ENCODE measurements around the gene KCNMA1.

Gene KCNMA1

DNA sequence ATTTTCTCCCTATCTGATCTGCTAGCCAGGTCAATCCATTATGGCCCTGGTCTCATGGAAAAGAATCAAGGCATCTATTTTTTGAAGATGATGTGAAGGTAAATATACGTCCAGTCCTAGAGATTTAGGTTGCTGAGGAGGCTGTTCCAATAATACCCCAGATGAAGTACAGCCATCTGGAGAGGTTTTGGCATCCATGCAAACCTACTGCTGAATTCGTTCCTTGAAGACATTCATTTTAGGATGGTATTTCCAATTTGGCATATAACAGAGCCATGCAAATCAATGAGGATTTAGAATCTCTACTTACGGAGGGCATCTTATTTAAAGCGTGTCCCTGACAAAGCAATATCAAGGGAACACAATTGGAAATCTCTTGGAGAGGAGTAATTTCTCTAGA lies 465.5 kb downstream of the KCNMA1 start:
- Histone ChIP-seq H3K9me3 (ENCODE audit: low read length) (no peaks in the 10 kb centered on the region), H3K27me3 (ENCODE audit: insufficient read depth, low read length) (no peaks in the 10 kb centered on the region), H3K36me3 (ENCODE audit: insufficient read depth, low read length) (no peaks in the 10 kb centered on the region), H3K4me1 (ENCODE audit: insufficient read depth, low read length) (no peaks in the 10 kb centered on the region), H2AFZ (ENCODE audit: low read depth, low read length) (no peak overlapping the region), H3K4me3 (ENCODE audit: low read length) (no peak overlapping the region)

DNA sequence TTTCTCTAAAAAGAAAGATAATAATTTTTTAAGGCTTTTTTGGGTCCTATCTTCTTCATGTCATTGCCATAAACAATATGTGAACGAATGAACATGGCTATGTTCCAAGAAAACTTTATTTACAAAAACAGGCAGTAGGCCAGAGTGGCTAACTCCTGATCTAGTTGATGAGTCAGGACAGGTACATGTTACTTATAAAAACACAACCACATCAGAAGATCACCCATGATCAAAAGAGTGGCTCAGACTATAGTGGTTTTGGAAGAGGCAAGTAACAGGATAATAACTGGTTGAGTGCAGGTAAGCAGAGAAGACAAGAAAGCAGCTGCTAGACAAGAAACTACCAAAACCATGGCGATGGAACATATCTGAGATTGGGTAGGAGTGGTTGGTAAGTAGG lies 468.7 kb downstream of the KCNMA1 start:
- Histone ChIP-seq H3K9me3 (ENCODE audit: low read length) (no peaks in the 10 kb centered on the region), H3K4me1 (ENCODE audit: insufficient read depth, low read length) (no peaks in the 10 kb centered on the region), H3K27me3 (ENCODE audit: insufficient read depth, low read length) (no peaks in the 10 kb centered on the region), H3K4me3 (ENCODE audit: low read length) (no peak overlapping the region), H3K36me3 (ENCODE audit: insufficient read depth, low read length) (no peaks in the 10 kb centered on the region), H2AFZ (ENCODE audit: low read depth, low read length) (no peak overlapping the region)

DNA sequence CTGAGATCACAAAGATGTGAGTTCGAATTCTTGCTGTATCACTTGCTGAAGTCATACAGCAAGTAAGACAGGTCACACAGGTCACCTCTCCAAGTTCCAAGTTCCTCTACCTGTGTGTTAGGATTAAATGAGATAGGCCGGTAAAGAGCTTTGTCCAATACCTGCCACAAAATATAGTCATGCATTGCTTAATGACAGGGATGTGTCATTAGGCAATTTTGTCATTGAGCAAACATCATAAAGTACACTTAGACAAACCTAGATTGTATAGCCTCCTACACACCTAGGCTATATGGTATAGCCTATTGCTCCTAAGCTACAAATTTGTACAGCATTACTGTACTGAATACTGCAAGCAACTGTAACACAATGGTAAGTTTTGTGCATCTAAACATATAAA lies 469.4 kb downstream of the KCNMA1 start:
- Histone ChIP-seq H3K9me3 (ENCODE audit: low read length) (no peaks in the 10 kb centered on the region), H3K4me3 (ENCODE audit: low read length) (no peak overlapping the region), H3K4me1 (ENCODE audit: insufficient read depth, low read length) (no peaks in the 10 kb centered on the region), H2AFZ (ENCODE audit: low read depth, low read length) (no peak overlapping the region), H3K36me3 (ENCODE audit: insufficient read depth, low read length) (no peaks in the 10 kb centered on the region), H3K27me3 (ENCODE audit: insufficient read depth, low read length) (no peaks in the 10 kb centered on the region)

DNA sequence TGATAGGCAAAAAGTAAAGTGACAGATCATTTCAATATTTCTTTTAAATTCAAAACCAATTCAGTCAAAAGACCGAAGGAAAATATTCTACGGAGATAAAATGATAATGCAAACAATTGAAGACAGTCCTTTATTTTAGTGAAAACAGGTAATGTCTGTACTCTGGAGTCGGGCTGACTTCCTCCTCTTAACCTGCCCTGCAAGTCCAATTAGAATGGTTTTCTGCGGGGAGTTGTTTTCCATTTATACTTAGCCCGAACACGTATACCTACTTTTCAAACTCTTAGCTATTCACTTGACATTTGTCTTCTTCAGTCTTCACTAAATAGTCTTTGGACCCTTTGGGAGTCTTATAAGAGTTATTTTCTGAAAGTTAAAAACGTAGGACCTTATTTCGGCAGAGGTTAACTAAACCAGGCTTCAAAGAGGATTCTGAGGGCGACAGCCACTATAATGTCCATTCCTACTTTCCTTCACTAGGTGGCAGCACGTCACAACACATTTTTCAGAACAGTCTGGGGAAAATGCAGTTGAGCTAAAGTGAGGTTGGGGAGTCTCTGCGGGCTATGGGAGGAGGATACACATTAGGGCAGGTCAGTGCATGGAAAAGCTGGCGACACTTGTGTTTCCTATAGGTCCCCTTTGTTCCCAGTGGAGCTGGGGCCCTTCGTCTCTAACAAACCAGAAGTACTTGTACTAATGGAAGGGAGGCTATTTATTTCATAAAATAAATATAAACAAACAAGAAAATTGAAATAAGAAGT lies 472.0 kb downstream of the KCNMA1 start:
- H3K4me3 ChIP-seq (ENCODE audit: low read length): no peak overlapping the region
- no peaks in the 10 kb centered on the region for H3K9me3 ChIP-seq (ENCODE audit: low read length)
- H3K4me1 ChIP-seq (ENCODE audit: insufficient read depth, low read length): no peaks in the 10 kb centered on the region
- no peak overlapping the region for H2AFZ ChIP-seq (ENCODE audit: low read depth, low read length)
- H3K36me3 ChIP-seq (ENCODE audit: insufficient read depth, low read length): no peaks in the 10 kb centered on the region
- no peaks in the 10 kb centered on the region for H3K27me3 ChIP-seq (ENCODE audit: insufficient read depth, low read length)

DNA sequence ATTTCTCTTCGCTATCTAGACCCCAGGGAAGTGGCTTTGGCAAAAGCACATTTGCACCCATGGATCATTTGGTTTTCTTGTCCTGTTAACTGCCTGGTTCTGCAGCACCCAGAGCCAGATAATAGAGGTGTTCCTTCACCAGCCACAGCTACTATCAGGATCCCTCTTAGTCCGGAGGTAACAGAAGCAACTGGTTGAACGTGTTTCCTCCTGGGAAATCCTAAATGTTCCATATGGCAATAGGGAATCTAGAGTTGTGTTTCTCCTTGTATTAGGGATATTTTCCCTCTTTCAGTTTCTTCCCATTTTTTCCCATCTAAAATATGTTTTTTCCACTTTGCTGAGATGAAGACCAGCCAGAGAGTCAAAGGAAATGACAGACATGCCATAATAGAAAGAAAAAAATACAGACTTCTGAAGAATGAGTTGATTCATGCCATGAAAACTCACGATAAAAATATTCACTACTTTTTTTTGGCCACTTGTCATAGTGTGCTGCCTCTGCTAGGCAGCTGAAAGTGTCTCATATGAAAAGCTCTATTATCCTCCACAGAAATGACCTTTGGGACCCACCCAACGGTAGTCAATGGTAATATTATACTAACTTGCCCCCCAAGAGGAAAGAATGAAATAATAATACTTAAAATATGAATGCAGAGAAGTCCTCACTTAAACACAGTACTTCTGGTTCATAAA lies 472.8 kb downstream of the KCNMA1 start:
- Histone ChIP-seq H3K4me3 (ENCODE audit: low read length) (no peak overlapping the region), H3K4me1 (ENCODE audit: insufficient read depth, low read length) (no peaks in the 10 kb centered on the region)

DNA sequence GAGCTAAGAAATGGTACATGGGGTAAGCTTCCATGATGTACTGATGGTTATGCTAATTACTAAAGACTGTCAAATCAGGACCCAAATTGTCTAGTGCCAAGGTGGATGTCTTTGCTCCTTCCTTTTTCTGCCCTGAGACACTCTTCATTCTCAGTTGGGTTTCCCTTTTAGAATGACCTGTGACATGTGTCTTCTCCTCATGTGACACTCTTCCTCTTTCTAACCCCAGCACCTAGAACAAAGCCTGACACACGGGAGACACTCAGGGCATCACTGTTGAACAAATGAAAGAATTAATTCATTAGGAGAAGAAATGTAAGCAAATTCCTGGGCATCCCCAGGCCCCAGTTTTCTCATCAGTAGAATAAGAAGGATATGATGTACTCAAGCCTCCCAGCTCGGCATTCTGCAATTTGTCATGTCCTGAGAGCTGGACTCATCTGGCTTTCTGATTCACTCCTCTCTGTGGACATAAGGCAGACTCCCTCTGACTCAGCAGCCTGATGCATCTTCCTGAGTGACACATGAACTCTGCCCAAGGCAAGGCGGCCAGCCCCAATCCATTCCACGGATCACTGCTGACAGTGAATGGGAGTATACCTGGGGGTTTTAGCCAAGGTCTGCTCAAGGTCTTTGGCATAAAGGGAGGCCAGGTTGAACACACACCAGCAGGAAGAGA lies 473.8 kb downstream of the KCNMA1 start:
- no peaks in the 10 kb centered on the region for H3K36me3 ChIP-seq (ENCODE audit: insufficient read depth, low read length)
- no peaks in the 10 kb centered on the region for H3K9me3 ChIP-seq (ENCODE audit: low read length)
- no peaks in the 10 kb centered on the region for H3K27me3 ChIP-seq (ENCODE audit: insufficient read depth, low read length)
- H3K4me1 ChIP-seq (ENCODE audit: insufficient read depth, low read length): no peaks in the 10 kb centered on the region
- no peak overlapping the region for H2AFZ ChIP-seq (ENCODE audit: low read depth, low read length)
- no peak overlapping the region for H3K4me3 ChIP-seq (ENCODE audit: low read length)

More for the DNA sequence above, 472.8 kb downstream of the KCNMA1 start:
- no peak overlapping the region for H2AFZ ChIP-seq (ENCODE audit: low read depth, low read length)
- H3K27me3 ChIP-seq (ENCODE audit: insufficient read depth, low read length): no peaks in the 10 kb centered on the region
- no peaks in the 10 kb centered on the region for H3K36me3 ChIP-seq (ENCODE audit: insufficient read depth, low read length)
- no peaks in the 10 kb centered on the region for H3K9me3 ChIP-seq (ENCODE audit: low read length)

DNA sequence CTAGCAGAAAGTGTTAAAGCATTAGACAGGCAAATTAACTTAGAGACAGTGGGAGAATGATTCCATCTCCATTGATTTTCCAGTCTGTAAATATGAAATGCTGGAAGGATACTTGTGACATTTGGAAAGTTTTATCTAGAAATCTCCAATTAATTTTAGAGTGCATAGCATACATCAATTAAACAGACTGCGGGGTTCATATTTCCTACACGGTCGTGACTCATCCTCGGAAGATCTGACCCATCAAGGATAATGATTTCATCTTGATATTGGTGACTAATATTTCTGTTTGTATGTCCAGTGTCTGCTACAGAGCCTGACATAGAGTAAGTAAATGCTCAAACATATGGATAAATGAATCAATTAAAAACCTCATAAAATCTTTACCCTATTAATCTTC lies 474.9 kb downstream of the KCNMA1 start:
- no peaks in the 10 kb centered on the region for H3K9me3 ChIP-seq (ENCODE audit: low read length)
- H3K4me1 ChIP-seq (ENCODE audit: insufficient read depth, low read length): no peaks in the 10 kb centered on the region

DNA sequence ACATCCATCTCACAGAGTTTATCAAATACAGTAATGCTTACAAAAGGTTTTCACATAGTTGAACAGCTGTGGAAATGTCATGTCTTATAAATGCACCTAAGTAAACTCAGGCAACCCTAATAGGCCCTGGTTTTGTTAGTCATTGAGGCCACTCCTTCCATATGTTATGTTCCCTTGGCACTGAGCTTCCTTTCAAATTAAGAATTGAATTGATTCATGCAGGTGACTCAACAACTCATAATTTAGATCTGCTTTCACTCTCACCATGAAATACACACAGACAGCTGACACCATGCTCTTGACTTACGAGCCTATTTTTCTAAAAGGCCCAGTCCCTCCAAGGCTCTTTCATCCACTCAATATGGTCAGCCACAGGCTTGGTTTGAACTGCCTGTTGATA lies 476.9 kb downstream of the KCNMA1 start:
- Histone ChIP-seq H3K9me3 (ENCODE audit: low read length) (no peaks in the 10 kb centered on the region), H2AFZ (ENCODE audit: low read depth, low read length) (no peak overlapping the region), H3K4me1 (ENCODE audit: insufficient read depth, low read length) (no peaks in the 10 kb centered on the region), H3K4me3 (ENCODE audit: low read length) (no peak overlapping the region), H3K27me3 (ENCODE audit: insufficient read depth, low read length) (no peaks in the 10 kb centered on the region), H3K36me3 (ENCODE audit: insufficient read depth, low read length) (no peaks in the 10 kb centered on the region)

More for the DNA sequence above, 474.9 kb downstream of the KCNMA1 start:
- H2AFZ ChIP-seq (ENCODE audit: low read depth, low read length): no peak overlapping the region
- H3K36me3 ChIP-seq (ENCODE audit: insufficient read depth, low read length): no peaks in the 10 kb centered on the region
- H3K4me3 ChIP-seq (ENCODE audit: low read length): no peak overlapping the region
- H3K27me3 ChIP-seq (ENCODE audit: insufficient read depth, low read length): no peaks in the 10 kb centered on the region

DNA sequence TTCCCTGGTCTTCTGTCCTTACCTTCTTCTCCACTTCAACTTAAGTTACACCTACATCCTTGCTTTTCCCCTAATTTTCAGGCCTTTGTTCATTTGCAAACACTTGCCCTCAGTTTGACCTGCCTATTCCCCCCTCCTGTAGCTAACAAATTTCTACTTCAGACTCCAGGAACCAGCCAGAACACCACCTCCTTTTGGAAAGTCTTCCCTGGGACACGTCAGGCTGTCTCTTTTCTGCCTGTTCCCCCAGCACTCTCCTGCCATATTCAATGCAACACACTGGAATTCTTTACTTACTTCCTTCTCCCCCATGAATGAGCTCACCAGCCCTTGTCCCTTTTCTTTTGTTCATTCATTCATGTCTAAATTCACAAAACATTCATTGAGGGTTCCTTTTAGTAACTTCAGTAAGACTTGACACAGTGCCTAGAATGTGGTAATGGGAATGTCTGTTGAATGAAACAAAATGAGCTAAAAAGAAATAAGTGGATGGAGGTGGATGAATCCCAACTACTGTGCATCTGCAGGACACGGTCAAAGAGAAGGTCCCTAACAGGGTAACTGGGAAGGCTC lies 478.0 kb downstream of the KCNMA1 start:
- Histone ChIP-seq H3K9me3 (ENCODE audit: low read length) (no peaks in the 10 kb centered on the region), H2AFZ (ENCODE audit: low read depth, low read length) (no peak overlapping the region), H3K4me1 (ENCODE audit: insufficient read depth, low read length) (no peaks in the 10 kb centered on the region), H3K4me3 (ENCODE audit: low read length) (no peak overlapping the region), H3K36me3 (ENCODE audit: insufficient read depth, low read length) (no peaks in the 10 kb centered on the region), H3K27me3 (ENCODE audit: insufficient read depth, low read length) (no peaks in the 10 kb centered on the region)

DNA sequence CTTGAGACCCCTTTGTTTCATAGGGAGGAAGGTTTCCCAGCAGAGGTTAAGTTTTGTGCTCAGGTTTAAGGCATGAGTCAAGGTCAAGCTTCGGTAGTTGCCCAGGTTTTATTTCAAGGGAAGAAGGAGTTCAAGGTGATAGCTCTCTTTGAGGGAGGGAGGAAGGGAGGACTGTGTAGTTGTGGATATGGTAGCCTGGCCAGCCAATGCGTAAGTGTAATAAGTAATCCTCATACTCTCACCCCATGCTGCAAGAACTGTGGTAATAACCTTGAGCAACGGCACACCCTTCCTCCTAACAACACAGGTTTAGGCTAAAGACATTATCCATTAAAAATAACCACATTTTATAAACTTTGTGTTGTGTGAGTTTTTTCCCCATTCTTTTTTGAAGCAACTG lies 478.9 kb downstream of the KCNMA1 start:
- Histone ChIP-seq H3K4me3 (ENCODE audit: low read length) (no peak overlapping the region), H3K9me3 (ENCODE audit: low read length) (no peaks in the 10 kb centered on the region)

DNA sequence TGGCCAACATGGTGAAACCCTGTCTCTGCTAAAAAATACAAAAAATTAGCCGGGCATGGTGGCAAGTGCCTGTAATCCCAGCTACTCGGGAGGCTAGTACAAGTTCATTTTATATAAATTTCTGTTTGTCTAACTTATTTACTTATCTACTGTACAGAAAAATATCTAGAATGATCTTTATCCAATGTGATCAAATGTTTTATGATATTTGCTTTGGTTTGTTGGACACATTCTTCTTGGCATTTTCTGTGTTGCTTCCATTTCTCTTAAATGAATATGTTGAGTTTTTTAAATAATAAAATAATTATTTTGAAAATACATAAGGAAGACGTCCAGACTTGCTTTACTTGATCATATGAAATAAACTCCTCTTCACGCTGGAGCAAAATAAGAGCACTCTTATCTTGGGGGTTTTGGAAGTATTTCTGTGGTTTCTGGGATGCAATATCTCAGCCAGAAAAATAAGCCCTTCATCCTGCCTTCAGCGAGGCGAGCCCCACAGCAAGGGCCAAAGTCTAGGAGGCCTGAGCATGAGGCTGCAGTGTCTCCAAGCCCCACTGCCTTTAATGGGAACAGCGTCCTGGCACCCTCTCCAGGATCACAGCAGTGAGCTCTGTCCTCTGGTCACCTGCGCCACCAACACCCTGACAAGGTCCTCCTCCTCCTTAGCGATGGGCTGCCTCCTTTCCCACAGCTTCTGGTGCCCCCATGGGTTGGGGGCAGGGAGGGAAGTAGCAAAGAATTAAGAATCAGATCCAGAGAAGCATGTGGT lies 480.2 kb downstream of the KCNMA1 start:
- no peaks in the 10 kb centered on the region for H3K27me3 ChIP-seq (ENCODE audit: insufficient read depth, low read length)
- no peaks in the 10 kb centered on the region for H3K4me1 ChIP-seq (ENCODE audit: insufficient read depth, low read length)
- H3K9me3 ChIP-seq (ENCODE audit: low read length): no peaks in the 10 kb centered on the region
- H2AFZ ChIP-seq (ENCODE audit: low read depth, low read length): no peak overlapping the region
- H3K36me3 ChIP-seq (ENCODE audit: insufficient read depth, low read length): no peaks in the 10 kb centered on the region
- H3K4me3 ChIP-seq (ENCODE audit: low read length): no peak overlapping the region

More for the DNA sequence above, 478.9 kb downstream of the KCNMA1 start:
- no peaks in the 10 kb centered on the region for H3K4me1 ChIP-seq (ENCODE audit: insufficient read depth, low read length)
- no peaks in the 10 kb centered on the region for H3K27me3 ChIP-seq (ENCODE audit: insufficient read depth, low read length)
- no peaks in the 10 kb centered on the region for H3K36me3 ChIP-seq (ENCODE audit: insufficient read depth, low read length)
- H2AFZ ChIP-seq (ENCODE audit: low read depth, low read length): no peak overlapping the region

DNA sequence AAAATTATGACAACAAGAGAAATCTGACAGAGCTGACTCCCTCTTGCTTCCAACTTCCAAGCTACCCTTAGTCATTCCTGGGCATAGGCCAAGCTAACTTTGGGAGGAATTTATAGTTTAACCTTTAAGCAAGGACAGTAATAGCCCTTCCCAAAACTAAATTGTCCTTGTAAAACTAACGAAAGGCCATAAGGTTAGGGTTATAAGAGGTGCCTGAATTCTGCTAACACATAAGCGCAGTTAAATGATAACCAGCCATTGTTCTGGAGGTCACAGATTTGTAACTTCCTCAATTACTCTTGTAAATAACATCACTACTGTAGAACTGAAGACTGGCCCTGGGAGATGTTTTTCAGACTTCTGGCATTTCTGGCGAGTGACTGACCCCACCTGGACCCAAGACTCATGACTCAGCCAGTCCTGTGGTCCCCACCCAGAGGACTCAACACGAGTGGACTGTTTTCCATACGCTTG lies 481.2 kb downstream of the KCNMA1 start:
- Histone ChIP-seq H3K9me3 (ENCODE audit: low read length) (no peaks in the 10 kb centered on the region), H3K27me3 (ENCODE audit: insufficient read depth, low read length) (no peaks in the 10 kb centered on the region), H2AFZ (ENCODE audit: low read depth, low read length) (no peak overlapping the region), H3K36me3 (ENCODE audit: insufficient read depth, low read length) (no peaks in the 10 kb centered on the region), H3K4me3 (ENCODE audit: low read length) (no peak overlapping the region), H3K4me1 (ENCODE audit: insufficient read depth, low read length) (no peaks in the 10 kb centered on the region)
